Heart right ventricle (tissue), 16 donors: ENCODE measurements around the gene MAGI2. TPM values are rescaled to one million over a fixed set of nuclear protein-coding genes. Genes with fewer than 3 reads are reported as not detected.

Experiments used
- ATAC-seq, 8 donors: fragments of 200-7000 bp; cut with Tn5 transposase; one replicate each; pipeline ENCODE4 v1.9.1; 2020; ENCODE audit warnings: mild to moderate bottlenecking in 8 of 8, moderate library complexity in 8 of 8, moderate number of reproducible peaks in 1 of 8
- DNase-seq, 2 donors: peaks; one replicate each; pipeline ENCODE4 v3.0.0-alpha.2; 2020
- H3K27ac ChIP-seq, 10 donors: fragments of 200-600 bp; sonication (generic) in 2 of 10; one replicate each; pipeline versions ENCODE4 v1.5.0 to v1.8.0; 2020 to 2022; ENCODE audit warnings: mild to moderate bottlenecking in 3 of 10
- H3K27me3 ChIP-seq, 7 donors: fragments of 200-600 bp; one replicate each; pipeline ENCODE4 v1.8.0; 2021 to 2022; ENCODE audit warnings: mild to moderate bottlenecking in 2 of 7
- H3K36me3 ChIP-seq, 9 donors: fragments of 200-600 bp; sonication (generic) in 1 of 9; one replicate each; pipeline versions ENCODE4 v1.5.0 to v1.8.0; 2020 to 2022; ENCODE audit warnings: mild to moderate bottlenecking in 2 of 9
- H3K4me1 ChIP-seq, 9 donors: fragments of 200-600 bp; sonication (generic) in 1 of 9; one replicate each; pipeline versions ENCODE4 v1.5.0 to v1.8.0; 2020 to 2022; ENCODE audit warnings: mild to moderate bottlenecking in 4 of 9
- H3K4me3 ChIP-seq, 10 donors: fragments of 200-600 bp; sonication (generic) in 2 of 10; one replicate each; pipeline versions ENCODE4 v1.5.0 to v1.8.0; 2020 to 2022; ENCODE audit warnings: mild to moderate bottlenecking in 7 of 10, moderate library complexity in 2 of 10
- H3K9me3 ChIP-seq, 11 donors: fragments of 200-600 bp in 10 of 11; sonication (generic) in 2 of 11; one replicate each; pipeline versions ENCODE4 v1.5.0 to v1.8.0; 2013 to 2022; ENCODE audit warnings: mild to moderate bottlenecking in 2 of 11, control low read depth in 1 of 11, moderate library complexity in 1 of 11
- WGBS, 2 donors: extraction: QIAGEN DNeasy Blood & Tissue Kit; methylation state at CpG; one replicate each; pipeline ENCODE4 v1.1.7; 2013; ENCODE audit warnings: inconsistent platforms in 1 of 2; 5-methylcytosine and 5-hydroxymethylcytosine counted together
- intact Hi-C, 10 donors: fragments of 100-400 bp; cut with DNase I; formaldehyde crosslinking; loops; one replicate each; pipeline versions ENCODE4 v1.11.1 to v1.14.2; 2022
- polyA plus RNA-seq, 2 donors: library from polyadenylated mRNA; stranded (reverse); fragments of 200-250 nt; gene quantifications; one replicate each; pipeline ENCODE4 v1.2.3, GENCODE V29; 2013
- total RNA-seq, 10 donors: library from RNA; stranded (reverse); fragmentation: NEBNext Ultra II Directional in 3 of 10; extraction: Animal tissue kit (Norgen Biotek cat#: 25700) in 3 of 10; gene quantifications; one replicate each; pipeline versions ENCODE4 v1.2.1 to v1.2.4, GENCODE V29; 2021 to 2023
- TF ChIP-seq, protein P1 (sequence below), 9 donors: fragments of 200-600 bp; sonication (generic) in 2 of 9; IDR thresholded peaks; one replicate each; pipeline versions ENCODE4 v1.5.0 to v1.8.0; 2021 to 2022; ENCODE audit warnings: antibody characterized with exemption in 9 of 9, mild to moderate bottlenecking in 5 of 9, moderate library complexity in 1 of 9
- donor health status: Arrhythmogenic right ventricular cardiomyopathy.
- donor health status: ischemic (EF 13 %, LVEDD 7.1; RV severe dilation, severe dysfunction).
- donor health status: healthy with polysubstance abuse.
- donor health status: DM: no; HTN: yes; CAD: no.
- donor health status: DM: no; HTN: no; CAD: no.
- donor health status: ischemic (EF 25% LVEDD 6.9; RV normal size, moderate dysfunction).
- donor health status: ischemic (EF 25% LVEDD 5.7; RV mildly dilated, moderate dysfunction).
- donor health status: healthy.
- donor health status: DM: yes; HTN: yes; CAD: no.
- donor health status: Ischemic cardiomyopathy.
- donor health status: ischemic (EF 35%, LVEDD 5.7; RV mildly dilated, moderate dysfunction).
- donor health status: nonischemic (EF 11% LVEDD 7.7; RV severe dilation, severe dysfunction).
- donor health status: DM: yes; HTN: yes; CAD: no.
- donor health status: PGD.
- donor health status: ischemic (EF 29% LVEDD 5.4; RV normal size, mild dysfunction).
- donor health status: nonischemic (EF 23%, LVEDD 6.1; RV moderate dilation, normal function).

Gene MAGI2
- total and polyA plus RNA-seq, 12 donors: 0.83 to 6.0 (median 4.1) TPM

DNA sequence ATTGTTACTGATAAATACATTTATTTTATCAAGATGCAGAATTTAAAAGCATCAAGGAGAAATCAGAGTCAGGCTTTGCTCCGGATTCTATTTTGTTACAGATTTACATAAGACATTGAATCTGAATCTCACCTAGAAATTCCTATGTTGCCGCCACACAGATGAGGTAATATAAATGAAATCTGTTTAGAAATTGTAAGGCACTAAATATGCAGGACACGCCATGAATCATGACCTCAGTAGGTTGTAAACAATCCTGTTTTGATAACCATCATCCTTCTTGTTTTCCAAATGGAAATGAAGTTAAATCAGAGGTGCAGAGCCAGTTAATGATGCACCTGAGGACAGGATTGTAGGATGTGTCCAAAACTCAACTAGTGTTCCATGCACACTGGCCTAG lies 778.0 kb downstream of the MAGI2 start:
- TF ChIP-seq, protein P1, sequence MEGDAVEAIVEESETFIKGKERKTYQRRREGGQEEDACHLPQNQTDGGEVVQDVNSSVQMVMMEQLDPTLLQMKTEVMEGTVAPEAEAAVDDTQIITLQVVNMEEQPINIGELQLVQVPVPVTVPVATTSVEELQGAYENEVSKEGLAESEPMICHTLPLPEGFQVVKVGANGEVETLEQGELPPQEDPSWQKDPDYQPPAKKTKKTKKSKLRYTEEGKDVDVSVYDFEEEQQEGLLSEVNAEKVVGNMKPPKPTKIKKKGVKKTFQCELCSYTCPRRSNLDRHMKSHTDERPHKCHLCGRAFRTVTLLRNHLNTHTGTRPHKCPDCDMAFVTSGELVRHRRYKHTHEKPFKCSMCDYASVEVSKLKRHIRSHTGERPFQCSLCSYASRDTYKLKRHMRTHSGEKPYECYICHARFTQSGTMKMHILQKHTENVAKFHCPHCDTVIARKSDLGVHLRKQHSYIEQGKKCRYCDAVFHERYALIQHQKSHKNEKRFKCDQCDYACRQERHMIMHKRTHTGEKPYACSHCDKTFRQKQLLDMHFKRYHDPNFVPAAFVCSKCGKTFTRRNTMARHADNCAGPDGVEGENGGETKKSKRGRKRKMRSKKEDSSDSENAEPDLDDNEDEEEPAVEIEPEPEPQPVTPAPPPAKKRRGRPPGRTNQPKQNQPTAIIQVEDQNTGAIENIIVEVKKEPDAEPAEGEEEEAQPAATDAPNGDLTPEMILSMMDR (IDR thresholded peaks at IDR 0.05): no peak
- no peaks in the 10 kb centered on the region for H3K36me3 ChIP-seq
- no peaks in the 10 kb centered on the region for H3K9me3 ChIP-seq
- no peaks in the 10 kb centered on the region for H3K27me3 ChIP-seq
- no peak overlapping the region for H3K27ac ChIP-seq
- no peak overlapping the region for H3K4me3 ChIP-seq
- WGBS, 2 donors: 82 to 94% methylated on average over 3 of the region's 3 CpGs
- DNase-seq (no peak), ATAC-seq (no peak)
- intact Hi-C loops: no loop called here
- H3K4me1 ChIP-seq: no peaks in the 10 kb centered on the region

DNA sequence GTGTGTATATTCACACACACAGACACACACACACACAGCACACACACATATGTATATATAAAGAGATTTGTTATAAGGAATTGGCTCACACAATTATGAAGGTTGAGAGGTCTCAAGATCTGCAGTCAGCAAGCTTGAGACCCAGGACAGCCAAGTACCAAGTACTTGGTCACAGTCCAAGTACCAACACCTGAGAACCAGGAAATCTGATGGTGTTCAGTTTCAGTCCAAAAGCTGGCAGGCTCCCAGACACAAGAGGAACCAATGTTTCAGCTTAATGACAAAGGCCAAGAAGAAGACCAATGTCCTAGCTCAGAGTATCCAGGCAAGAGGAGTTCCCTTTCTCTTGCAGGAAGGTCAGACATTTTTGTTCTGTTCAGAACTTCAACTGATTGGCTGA lies 780.2 kb downstream of the MAGI2 start:
- no peak for ATAC-seq

DNA sequence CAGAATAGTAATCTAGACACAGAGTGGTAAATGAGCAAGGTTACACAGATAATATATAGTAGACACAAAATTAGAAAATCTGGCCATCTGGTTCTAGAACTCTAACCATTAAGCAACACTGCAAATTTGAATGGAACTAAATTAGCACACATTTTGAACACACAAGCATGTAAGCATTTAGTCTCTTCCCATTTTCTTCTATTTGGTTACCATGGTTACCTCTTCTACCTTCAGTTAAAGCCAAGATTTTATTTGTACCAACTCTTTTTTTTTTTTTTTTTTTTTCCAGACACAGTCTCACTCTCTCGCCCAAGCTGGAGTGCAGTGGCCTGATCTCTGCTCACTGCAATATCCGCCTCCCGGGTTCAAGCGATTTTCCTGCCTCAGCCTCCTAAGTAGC lies 790.5 kb downstream of the MAGI2 start:
- intact Hi-C loops: no loop called here
- H3K27ac ChIP-seq: no peak overlapping the region
- DNase-seq: no peak

More for the DNA sequence above, 780.2 kb downstream of the MAGI2 start:
- Histone ChIP-seq H3K27ac (no peak overlapping the region), H3K4me3 (no peak overlapping the region), H3K4me1 (no peaks in the 10 kb centered on the region), H3K36me3 (no peaks in the 10 kb centered on the region), H3K9me3 (no peaks in the 10 kb centered on the region), H3K27me3 (no peaks in the 10 kb centered on the region)
- no peak for DNase-seq
- TF ChIP-seq, protein P1 (IDR thresholded peaks at IDR 0.05): no peak
- intact Hi-C loops: no loop called here

DNA sequence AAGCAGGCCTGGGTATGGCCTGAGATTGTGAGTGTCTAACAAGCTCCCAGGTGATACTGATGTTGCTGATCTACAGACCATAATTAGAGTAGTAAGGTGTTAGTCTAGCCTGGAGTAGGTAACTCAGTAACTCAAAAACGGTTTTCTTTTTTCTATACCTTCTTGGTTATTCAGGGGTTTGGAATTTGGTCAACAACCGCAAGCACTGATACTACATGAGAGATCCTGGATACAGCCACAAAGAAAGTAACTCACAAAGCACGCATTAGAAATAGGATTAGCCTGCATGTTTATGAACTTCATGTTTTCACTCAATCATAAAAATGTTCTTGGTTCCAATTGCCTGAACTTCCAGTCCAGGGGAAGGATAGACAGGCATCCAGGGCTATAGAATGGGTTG lies 803.5 kb downstream of the MAGI2 start:
- Histone ChIP-seq H3K27me3 (no peaks in the 10 kb centered on the region), H3K27ac (no peak overlapping the region), H3K4me1 (no peaks in the 10 kb centered on the region), H3K9me3 (peaks cover 0 to 16% (median 8%) of the 10 kb centered on the region in 11 donors), H3K36me3 (no peaks in the 10 kb centered on the region), H3K4me3 (no peak overlapping the region)
- ATAC-seq (no peak), DNase-seq (no peak)
- TF ChIP-seq, protein P1 (IDR thresholded peaks at IDR 0.05): no peak
- WGBS, 2 donors: 80 to 87% methylated on average over 3 of the region's 3 CpGs
- intact Hi-C loops: loop anchor here in 1 of 10 donors (10.0 kb wide), 1 partner anchor 55 kb away; no protein-coding TSS in a partner anchor

More for the DNA sequence above, 790.5 kb downstream of the MAGI2 start:
- peaks cover 0 to 6% (median 0%) of the 10 kb centered on the region in 11 donors for H3K9me3 ChIP-seq
- H3K4me1 ChIP-seq: no peaks in the 10 kb centered on the region
- H3K4me3 ChIP-seq: no peak overlapping the region
- H3K36me3 ChIP-seq: no peaks in the 10 kb centered on the region
- whole genome bisulfite sequencing, 2 donors: 89 to 93% methylated on average over 4 of the region's 4 CpGs
- H3K27me3 ChIP-seq: no peaks in the 10 kb centered on the region
- ATAC-seq: no peak
- TF ChIP-seq, protein P1 (IDR thresholded peaks at IDR 0.05): no peak
